Measurements from ENCODE around the gene PRKACB.

Gene PRKACB

DNA sequence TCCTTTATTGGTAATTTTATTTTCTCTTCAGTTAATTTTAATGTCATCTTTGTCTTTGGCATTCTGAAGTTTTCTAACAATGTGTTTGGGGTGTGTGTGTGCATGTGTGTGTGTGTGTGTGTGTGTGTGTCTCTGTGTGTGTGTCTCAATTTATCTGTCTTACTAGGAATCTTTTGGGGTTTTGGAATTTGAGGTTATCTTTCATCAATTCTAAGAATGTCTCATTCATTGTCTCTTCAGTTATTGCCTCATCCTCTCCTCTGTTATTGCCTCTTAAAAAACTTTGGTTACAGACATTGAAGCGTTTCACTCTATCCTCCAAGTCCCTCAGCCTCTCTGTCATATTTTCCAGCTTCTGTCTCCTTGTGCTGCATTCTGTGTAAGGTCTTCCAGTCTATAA lies 139.3 kb downstream of the PRKACB start:
- no peak for TF ChIP-seq TAF1 (IDR thresholded peaks at IDR 0.05; ENCODE audit: borderline replicate concordance, insufficient read depth, low read length)
- TF ChIP-seq SIN3A (IDR thresholded peaks at IDR 0.05; ENCODE audit: borderline replicate concordance, insufficient read depth, low read length), result no peak
- TF ChIP-seq FOXP2 (optimal IDR thresholded peaks at IDR 0.05; ENCODE audit: borderline replicate concordance, extremely low read depth, extremely low read length, insufficient read depth), result no peak
- TF ChIP-seq, protein P1, sequence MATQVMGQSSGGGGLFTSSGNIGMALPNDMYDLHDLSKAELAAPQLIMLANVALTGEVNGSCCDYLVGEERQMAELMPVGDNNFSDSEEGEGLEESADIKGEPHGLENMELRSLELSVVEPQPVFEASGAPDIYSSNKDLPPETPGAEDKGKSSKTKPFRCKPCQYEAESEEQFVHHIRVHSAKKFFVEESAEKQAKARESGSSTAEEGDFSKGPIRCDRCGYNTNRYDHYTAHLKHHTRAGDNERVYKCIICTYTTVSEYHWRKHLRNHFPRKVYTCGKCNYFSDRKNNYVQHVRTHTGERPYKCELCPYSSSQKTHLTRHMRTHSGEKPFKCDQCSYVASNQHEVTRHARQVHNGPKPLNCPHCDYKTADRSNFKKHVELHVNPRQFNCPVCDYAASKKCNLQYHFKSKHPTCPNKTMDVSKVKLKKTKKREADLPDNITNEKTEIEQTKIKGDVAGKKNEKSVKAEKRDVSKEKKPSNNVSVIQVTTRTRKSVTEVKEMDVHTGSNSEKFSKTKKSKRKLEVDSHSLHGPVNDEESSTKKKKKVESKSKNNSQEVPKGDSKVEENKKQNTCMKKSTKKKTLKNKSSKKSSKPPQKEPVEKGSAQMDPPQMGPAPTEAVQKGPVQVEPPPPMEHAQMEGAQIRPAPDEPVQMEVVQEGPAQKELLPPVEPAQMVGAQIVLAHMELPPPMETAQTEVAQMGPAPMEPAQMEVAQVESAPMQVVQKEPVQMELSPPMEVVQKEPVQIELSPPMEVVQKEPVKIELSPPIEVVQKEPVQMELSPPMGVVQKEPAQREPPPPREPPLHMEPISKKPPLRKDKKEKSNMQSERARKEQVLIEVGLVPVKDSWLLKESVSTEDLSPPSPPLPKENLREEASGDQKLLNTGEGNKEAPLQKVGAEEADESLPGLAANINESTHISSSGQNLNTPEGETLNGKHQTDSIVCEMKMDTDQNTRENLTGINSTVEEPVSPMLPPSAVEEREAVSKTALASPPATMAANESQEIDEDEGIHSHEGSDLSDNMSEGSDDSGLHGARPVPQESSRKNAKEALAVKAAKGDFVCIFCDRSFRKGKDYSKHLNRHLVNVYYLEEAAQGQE (IDR thresholded peaks at IDR 0.05; ENCODE audit: insufficient read depth in 1 of 2, low read depth in 2 of 2, low read length in 2 of 2), result no peak
- no peak for TF ChIP-seq POLR2AphosphoS5 (IDR thresholded peaks at IDR 0.05; ENCODE audit: low read depth, low read length)

DNA sequence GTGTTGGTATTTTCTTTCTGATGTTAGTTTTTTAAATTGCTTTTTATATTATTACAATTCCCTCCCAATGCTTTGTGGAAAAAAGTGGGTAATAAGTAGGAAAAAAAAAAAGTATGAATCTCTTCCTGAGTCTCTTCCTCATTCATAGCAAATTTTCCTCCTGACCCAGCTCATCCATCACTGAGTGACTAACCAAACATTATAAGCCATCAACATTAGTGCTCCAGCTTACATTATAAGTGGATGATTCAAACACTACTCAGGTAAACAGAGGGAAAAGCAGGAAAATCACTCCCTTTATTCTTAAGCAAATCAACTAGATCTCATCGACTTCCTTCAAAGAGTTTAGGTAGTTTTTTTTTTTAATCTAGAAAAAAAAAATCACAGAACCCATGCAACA lies 142.0 kb downstream of the PRKACB start:
- TF ChIP-seq TAF1 (IDR thresholded peaks at IDR 0.05; ENCODE audit: borderline replicate concordance, insufficient read depth, low read length) (no peak), FOXP2 (optimal IDR thresholded peaks at IDR 0.05; ENCODE audit: borderline replicate concordance, extremely low read depth, extremely low read length, insufficient read depth) (no peak)
- TF ChIP-seq, protein P1 (IDR thresholded peaks at IDR 0.05; ENCODE audit: insufficient read depth in 1 of 2, low read depth in 2 of 2, low read length in 2 of 2), result no peak
